ENCODE measurements around the gene STAG1.
"Not testable (repeated sequence)": the region's sequence is repeated elsewhere in the genome, so short reads cannot be mapped to it uniquely, and the experiment has no call there.

STAG1 gene

DNA sequence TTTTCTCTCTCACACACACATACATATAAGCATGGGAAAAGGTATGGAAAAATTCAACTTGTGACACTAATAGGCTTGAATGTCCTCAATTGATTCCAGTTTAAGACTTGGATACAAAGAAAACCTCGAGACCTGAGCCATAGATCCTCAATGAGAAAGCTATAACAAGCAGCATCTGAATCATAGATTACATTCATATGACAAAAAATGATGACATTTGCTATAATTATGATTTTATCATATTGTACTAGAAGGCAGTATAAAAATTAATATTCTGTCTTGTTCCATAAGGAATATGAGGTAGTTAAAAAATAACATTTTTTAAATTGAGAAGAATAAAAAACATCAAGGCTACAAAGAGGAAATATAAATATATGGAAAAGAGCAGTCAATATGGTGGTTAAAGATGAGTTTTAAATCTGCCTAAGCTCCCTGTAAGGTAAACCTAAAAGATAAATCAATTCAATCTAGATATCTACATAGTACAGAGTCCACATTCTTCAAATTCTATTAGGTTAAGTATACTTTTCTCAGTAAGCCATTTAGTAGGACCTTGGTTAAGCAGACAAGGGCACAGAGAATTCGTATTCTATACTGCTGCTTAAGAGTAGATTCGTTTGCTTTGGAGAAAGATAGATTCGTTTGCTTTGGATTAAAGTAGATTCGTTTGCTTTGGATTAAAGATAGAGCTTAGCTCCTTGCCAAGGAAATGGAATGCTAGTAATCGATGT is 175.7 kb downstream of the STAG1 start:
- no peak for DNase-seq

DNA sequence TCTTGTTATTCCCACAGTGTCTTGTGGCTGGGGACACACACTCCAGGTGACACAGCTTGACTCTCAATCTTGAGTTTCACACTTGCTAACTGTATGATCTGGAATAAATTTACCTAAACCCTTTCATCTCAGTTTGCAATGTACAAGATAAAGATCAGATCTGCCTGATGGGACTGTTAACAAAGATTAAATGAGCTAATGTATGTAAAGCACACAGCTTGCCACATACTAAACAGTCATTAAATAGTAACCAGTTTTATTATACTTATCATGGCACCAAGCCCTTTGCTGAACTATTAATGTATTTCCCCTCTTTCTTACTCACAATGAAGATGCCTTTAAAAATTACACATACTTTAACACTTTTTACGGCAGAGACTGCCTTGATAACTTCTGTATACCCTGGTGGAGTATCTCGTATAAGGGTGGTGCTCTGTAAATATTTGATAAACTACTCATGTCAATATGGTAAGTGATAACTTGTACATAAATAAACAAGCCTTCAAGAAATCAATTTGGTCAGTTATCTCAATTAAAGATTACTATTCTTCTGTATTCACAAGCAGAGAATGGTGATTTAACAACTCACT is 184.5 kb downstream of the STAG1 start:
- DNase-seq: no peak

DNA sequence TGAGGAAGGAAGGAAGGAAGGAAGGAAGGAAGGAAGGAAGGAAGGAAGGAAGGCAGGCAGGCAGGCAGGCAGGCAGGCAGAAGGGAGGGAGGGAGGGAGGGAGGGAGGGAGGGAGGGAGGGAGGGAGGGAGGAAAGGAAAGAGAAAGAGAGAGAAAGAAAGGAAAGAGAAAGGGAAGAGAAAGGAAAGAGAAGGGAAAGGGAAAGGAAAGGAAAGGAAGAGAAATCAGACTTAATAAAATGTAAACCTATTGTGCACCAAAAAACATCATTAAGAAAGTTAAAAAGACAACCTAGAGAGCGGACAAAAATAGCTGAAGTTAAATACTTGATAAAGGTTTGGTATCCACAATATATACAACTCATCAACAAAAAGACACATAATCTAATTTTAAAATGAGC is 187.2 kb downstream of the STAG1 start:
- DNase-seq: not testable (repeated sequence)

DNA sequence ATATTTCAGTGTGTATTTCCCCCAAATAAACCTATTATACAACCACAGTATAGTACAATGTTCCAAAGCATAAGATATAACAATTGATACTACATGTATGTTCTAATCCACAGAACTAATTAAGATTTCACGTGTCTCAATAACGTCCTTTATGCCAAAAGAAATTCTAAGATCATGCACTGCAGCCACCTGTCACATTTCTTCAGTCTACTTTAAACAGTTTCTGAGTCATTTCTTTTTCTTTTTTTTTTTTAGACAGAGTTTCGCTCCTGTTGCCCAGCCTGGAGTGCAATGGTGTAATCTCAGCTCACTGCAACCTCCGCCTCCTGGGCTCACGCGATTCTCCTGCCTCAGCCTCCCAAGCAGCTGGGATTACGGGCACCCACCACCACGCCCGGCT is 190.2 kb downstream of the STAG1 start:
- no peak for DNase-seq

DNA sequence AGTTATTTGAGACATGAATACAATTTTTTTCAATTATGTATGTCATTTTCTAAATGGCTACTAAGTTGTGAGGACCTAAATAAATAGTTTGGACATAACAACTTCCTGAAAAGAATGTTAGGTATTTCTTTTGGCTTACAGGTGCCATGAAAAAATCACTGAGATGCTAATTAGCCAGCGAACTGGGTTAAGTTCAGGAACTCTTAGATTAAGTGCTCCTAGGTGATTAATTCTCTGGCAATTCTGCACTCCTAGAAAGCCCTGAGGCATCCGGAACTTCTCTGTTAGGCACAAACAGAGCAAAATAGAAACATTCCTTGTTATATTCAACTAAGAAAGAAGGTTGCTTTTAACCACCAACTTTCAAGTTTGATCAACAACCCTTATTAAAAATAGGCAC is 192.3 kb downstream of the STAG1 start:
- no peak for DNase-seq

DNA sequence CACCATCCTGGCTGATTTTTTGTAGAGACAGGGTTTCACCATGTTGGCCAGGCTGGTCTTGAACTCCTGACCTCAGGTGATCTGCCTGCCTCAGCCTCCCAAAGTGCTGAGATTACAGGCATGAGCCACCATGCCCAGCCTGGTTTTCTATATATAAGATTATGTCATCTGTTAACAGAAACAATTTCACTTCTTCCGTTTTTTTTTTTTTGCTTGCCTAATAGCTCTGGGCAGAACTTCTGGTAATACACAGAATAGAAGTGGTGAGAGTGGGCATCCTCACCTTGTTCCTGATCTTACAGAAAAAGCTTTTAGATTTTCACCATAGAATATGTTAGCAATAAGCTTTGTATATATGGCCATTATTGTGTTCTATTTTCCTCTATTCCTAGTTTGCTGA is 202.7 kb downstream of the STAG1 start:
- DNase-seq: not testable (repeated sequence)

DNA sequence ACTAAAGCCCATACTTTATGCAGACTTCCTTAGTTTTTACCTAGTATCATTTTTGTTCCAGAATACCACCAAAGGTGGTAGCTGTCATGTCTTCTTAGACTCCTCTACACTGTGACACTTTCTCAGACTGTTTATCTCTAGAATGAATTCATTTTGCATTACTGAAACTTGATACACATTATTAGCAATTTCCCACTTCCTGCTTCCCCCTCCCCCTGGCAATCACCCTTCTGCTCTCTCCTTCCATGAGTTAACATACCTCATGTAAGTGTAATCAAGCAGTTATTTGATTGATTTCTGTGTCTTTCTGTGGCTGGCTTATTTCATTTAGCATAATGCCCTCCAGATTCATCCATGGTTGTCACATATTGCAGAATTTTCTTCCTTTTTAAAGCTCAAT is 204.9 kb downstream of the STAG1 start:
- no peak for DNase-seq

DNA sequence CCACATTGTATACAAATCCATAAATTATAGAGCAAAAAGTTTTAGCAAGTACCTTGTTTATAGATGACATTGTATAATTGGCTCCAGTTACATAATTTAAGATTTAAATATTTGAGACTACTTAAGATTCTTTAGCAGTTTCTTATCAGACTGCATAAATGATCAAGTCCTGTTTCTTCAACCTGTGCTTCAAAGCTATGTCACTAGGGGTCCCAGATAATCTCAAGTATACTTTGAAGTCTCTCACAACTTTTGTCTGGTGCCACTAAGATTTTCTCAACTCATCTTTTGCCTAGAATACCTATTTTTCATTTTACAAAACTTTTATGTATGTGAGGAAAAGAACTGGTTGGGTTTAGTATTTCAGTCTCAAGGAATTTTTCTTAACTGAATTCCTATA is 205.5 kb downstream of the STAG1 start:
- DNase-seq: no peak

DNA sequence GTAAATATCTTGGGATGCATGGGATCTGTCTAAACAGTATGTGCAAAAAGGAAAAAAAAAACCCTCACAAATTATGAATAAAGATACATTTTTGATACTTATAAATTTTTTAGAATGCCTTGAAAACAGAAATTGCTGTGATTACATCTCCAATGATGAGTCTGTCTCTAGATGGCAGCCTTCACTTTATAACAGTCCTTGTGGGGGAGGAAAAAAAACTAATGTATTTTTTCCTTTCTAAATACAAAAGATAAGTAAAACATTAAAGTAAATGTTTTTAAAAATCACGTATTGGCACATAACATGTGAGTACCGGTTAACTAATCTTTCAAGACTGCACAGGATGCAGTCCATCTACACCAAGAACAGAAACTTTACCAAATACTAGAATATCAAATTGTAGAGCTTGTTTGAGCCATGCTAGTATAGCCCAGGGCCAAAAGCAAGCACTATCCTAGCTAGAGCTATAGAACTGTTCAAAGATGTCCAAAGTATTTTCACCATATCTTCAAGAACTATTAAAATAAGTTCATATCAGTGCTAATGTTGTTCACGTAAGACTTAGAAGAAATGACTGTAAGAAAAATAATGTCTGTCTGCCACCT is 206.4 kb downstream of the STAG1 start:
- DNase-seq: no peak

DNA sequence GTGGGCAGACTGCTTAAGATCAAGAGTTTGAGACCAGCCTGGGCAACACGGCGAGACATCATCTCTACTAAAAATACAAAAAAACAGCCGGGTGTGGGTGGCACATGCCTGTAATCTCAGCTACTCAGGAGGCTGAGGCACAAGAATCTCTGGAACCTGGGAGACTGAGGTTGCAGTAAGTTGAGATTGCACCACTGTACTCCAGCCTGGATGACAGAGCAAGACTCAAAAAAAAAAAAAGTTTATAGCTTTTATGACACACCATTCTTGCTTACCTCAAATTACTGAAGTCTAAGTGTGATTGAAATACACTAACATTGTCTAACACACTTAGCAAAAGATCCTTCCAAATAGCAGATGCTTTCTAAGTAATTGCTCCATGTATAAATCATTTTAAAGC is 207.6 kb downstream of the STAG1 start:
- DNase-seq: no peak

DNA sequence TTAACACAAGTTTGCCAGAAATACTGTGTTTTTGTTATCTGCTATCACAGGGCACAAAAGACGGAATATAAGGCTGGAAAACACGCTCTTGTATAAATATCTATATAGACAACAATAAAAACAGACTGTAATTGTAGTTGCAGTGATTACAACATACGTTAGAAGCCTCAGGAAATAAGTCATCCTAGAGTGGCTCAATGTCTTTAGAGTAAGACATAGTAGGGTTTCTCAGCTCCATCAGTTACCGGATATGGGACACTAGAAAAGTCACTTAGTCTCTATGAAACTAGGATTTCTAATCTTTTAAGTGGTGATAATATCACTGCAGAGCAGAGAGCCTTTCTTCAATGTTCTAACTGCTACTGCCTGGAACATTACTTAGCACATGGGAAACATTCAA is 208.8 kb downstream of the STAG1 start:
- DNase-seq: no peak

DNA sequence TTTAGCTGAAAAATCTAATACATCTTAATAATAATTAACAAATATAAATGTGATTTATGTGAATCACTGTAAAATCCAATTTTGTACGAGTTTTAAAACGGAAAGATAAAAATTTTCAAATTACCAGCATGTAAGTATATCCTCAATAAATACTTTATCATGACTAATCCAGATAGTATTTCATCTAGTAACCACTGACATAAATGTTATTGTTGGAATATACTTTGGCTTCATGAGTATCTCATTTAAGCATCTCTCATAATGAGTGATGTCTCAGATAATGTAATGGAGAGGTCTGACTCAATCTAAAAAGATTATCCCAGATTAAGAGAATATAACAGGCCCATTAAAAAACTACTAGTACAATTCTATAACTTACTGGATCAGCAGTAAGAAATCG is 216.3 kb downstream of the STAG1 start:
- no peak for DNase-seq

DNA sequence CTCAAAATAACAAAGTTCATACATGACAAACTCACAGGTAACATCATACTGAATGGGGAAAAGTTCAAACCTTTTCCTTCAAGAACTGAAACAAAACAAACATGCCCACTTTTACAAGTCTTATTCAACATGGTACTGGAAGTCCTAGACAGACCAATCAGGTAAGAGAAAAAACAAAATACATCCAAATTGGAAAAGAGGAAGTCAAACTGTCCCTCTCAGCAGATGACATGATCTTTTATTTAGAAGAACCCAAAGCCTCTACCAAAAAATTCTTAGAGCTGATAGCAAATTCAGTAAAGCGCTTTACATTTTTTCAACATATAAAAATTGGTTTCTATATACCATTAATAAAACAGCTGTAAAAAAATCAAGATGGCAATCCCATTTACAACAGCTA is 219.4 kb downstream of the STAG1 start:
- DNase-seq: no peak

DNA sequence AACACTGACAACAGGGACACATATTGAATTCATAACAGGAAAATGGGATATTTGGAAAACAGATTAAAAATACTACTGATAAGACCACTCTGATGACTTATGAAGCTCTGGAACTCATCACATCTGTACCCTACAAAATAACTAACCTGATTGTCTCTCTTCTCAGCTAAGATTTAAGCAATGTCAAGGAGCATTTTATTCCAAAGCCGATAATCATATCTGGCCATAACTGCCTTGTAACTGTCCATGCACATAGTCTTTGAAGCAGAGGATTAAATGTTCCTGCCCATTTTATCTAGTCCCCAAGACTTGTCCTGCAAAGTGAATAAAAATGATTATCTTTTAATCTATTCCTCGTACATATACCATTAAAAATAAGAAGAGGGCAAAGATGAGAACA is 234.1 kb downstream of the STAG1 start:
- no peak for DNase-seq

DNA sequence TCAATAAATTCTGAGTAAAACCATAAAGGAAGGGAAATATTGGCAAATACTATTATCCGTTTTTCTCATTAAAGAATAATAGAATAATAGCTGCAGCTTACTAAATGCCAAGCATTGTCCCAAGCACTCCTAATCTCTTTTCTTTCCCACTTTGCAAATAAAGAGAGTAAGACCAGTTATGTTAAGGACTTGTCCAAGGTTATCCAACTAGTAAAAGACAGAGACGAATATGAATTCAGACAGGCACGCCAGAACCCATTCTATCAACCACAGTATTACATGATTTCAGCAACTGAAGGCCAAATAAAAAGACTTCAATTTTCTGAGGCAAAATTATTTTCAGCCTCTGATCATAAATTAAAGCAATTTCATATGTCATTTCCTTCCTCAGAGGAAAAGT is 235.5 kb downstream of the STAG1 start:
- no peak for DNase-seq

DNA sequence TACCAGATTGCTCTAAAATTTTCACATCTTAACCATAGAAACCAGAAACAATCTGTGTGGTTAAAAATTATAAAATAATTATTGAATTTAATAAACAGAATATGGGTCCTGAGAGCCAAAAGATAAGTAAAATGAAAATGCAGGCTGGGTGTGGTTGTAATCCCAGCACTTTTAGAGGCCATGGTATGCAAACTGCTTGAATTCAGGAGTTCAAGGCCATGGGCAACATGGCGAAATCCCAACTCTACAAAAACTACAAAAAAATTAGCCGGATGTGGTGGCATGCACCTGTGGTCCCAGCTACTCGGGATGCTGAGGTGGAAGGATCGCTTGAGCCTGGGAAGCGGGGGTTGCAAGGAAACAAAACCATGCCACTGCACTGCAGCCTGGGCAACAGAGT is 236.1 kb downstream of the STAG1 start:
- DNase-seq: no peak

DNA sequence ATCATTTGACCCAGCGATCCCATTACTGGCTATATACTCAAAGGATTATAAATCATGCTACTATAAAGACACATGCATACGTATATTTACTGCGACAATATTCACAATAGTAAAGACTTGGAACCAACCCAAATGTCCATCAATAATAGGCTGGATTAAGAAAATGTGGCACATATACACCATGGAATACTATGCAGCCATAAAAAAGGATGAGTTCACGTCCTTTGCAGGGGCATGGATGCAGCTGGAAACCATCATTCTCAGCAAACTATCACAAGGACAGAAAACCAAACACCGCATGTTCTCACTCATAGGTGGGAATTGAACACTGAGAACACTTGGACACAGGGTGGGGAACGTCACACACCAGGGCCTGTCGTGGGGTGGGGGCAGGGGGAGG is 237.6 kb downstream of the STAG1 start:
- not testable (repeated sequence) for DNase-seq

DNA sequence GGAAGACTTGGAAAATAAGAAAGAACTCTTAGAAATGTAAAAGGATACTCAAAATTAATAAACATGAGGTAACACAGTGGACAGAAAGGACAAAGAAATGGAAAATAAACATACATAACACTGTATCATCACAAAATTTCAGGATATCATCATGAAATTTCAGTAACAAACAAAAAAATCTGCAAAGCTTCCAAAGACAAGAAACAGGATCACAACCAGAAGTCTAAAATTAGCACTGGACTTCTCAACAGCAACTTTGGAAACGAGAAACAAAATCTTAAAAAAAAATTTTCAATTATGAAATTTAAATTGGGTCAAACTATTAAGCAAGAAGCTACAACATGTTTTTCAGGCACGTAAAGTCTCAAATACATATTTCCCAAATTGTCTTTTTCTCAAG is 238.8 kb downstream of the STAG1 start:
- no peak for DNase-seq

DNA sequence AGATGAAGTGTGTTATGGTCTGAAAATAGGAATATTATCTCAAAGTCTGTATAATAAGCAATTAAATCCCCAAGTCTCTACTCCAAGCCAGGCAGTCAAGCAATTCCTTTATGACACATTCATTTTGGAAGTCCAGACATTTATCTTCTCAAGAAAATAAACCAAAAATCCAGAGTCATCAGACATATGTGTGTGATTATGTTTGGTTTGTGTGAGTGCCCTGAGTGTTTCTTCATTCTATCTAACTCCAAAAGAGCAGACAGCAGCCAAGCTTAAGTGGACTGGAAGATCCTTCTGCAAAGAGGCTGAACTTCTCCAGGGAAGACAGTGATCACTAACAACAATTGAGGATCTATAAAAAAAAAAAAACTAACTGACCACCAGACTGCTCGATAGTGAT is 239.8 kb downstream of the STAG1 start:
- DNase-seq: no peak

DNA sequence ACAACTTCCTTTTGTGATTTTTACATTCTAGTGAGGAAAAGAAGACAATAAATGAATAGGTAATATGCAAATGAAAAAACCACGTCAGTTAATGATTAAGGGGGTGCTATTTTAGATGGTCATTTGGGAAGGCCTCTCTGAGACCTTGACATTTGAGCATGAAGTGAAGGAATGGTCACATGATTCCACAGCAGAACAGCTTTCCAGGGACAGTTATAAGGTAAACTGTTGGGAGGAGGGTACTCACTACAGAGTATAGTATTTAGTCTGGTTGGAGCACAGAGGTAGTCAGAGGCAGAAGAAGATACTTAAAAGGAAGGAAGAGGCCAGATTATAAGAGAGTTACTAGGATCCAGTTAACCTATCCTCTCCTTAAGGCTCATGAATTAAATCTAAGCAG is 246.5 kb downstream of the STAG1 start:
- DNase-seq: no peak

DNA sequence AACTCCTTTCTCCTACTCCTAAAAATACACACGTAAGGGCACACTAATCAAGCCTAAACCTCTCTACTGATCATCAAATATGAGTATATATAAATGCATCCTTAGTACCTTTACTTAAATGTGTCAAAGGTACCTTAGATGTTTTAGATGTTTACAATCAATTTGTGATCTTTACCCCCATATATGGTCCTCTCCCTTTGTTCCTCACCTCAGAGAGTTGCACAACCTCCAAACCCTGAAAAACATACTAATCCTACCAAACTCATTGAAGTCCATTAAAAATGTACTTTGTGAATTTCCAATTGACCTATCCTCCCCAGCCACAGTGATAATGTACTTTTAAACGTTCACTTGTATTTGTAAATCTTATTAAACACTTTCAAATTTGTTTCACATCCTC is 249.1 kb downstream of the STAG1 start:
- no peak for DNase-seq

DNA sequence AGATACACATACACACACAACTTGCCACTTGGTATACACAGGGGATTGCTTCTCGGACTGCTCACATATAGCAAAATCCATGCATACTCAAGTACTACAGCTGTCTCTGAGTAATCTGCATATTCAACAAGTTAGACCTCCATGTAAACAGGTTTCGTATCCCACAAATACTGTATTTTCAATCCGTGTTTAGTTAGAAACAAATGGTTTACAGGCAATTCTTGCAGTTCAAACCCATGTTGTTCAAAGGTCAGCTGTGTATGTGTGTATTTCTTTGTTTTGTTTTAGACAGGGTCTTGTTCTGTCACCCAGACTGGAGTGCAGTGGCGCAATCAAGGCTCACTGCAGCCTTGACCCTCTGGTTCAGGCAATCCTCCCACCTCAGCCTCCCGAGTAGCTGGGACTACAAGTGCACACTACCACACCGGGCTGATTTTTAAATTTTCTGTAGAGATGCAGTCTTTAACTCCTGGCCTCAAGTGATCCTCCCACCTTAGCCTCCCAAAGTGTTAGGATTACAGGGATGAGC is 253.2 kb downstream of the STAG1 start:
- DNase-seq: no peak

DNA sequence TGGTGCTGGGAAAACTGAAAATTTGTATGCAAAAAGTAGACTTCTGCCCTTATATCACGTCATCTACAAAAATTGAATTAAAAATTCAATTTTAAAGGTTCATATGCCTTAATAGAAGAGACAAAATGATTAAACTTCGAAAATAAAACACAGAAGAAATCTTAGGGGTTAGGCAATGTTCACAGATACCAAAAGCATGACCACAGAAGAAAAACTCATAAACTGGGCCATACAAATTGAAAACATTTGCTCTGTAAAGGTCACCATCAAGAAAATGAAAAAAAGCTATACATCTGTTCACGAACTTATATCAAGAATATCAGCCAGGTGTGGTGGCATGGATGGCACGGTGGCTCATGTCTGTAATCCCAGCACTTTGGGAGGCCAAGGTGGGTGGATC is 257.0 kb downstream of the STAG1 start:
- no peak for DNase-seq

DNA sequence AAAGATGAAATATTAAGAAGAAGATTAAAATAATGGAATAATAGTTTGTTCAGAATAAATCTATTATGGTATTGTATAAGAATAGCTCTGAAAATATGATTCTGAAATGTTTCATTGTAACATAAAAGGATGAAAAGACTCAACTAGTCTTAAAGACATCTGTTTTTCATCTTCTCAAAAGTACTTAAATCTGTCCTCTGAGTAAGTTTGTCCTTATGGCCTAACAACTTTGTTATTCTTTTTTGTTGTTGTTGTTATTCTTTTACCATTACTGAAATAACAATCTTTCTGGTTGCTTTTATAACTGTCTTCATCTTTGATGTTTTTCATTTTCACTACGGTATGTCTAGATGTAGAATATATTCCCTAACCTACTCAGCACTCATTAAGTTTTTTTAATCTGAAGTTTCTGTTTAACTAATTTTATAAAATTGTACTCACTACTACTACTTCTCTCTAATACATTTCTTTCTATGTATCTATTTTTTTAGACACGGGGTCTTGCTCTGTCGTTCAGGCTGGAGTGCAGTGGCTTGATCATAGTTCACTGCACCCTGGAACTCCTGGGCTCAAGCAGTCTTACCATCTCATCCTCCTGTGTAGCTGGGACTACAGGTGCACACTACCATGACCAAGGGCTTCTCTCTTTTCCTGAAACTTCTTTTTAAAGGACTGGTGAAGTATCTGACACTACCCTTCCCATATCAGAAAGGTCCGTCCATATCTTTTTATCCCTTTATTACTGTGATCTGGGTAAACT is 261.4 kb downstream of the STAG1 start:
- DNase-seq: no peak
